ENCODE measurements around the gene ZDBF2.

The ZDBF2 gene

DNA sequence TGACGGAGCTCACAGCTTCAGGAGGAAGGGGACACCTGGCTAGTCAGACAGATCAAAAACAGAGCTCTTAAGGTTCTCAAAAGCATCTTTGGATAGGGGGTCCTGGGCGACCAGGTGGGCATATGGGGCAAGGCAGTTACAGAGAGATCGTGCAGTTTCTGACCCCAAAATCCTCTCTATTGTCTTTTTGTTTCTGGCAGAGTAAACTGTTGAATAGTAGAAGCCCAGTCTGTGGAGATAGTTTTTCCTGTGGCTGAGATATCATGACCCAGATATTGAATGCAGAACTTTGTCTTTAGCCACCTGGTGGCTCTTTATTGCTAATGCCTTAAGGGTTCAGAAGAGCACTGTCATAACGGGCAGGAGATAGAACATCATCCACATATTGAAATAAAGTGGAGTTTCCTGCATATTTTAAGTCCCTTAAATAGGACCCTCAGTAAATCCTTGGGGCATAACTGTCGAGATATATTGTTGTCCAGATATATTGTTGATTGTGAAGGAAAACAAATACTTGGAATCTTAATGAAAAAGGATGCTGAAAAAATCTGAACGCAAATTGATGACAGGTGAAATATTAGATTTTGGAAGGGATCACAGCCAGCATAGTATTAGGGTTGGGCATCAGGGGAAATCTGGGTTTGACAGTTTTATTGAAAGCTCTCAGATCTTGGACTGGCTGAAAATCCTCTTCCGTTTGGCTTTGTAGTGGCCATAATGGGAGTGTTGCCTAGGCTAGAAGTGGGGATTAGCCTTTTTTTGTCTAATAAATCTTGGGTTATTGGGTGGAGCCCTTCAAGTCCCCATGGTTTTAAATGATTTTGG, 14.1 kb upstream of the ZDBF2 start:
- H3K36me3 ChIP-seq (ENCODE audit: low read depth): no peaks in the 10 kb centered on the region
- no peaks in the 10 kb centered on the region for H3K9me3 ChIP-seq (ENCODE audit: severe bottlenecking)
- no peaks in the 10 kb centered on the region for H3K4me1 ChIP-seq (ENCODE audit: insufficient read depth, poor library complexity, severe bottlenecking)
- no peak for DNase-seq (ENCODE audit: low spot score)
- no peak overlapping the region for H3K4me3 ChIP-seq (ENCODE audit: severe bottlenecking)
- peaks cover 94% of the 10 kb centered on the region for H3K27me3 ChIP-seq (ENCODE audit: insufficient read depth, poor library complexity, severe bottlenecking)
- TF ChIP-seq CTCF (IDR thresholded peaks at IDR 0.05; ENCODE audit: poor library complexity, severe bottlenecking): peak; percentile 37
- H3K27ac ChIP-seq (ENCODE audit: poor library complexity, severe bottlenecking): no peak overlapping the region
- peak; percentile 85 for ATAC-seq (ENCODE audit: low read depth)

DNA sequence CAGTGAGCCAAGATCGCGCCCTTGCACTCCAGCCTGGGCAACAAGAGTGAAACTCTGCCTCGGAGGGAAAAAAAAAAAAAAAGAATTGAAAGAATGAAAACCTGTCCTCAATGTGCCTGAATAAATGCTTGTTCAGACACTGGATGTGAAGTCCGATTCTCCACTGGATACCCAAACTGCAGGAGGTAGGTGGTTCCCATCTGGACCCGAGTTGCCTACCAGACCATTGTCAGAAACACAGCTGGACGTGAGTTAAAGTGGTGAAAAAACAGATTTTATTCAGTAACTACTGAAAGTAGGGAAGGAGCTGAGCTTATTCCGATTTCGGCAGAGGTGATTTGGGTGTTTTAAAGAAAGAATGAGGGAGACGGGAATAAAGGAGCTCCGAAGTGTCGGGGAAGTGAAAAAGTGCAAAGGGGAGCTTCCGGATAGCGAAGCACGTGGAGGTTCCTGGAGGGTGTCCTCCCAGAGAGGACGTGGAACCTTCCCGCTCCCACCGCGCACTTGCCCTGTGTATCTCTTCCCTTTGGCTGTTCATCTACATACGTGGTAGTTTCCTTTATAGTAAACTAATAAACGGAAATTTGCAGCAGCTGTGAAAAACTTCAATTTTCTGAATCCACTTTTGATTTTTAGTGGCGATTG, 10.4 kb upstream of the ZDBF2 start:
- no peaks in the 10 kb centered on the region for H3K36me3 ChIP-seq (ENCODE audit: low read depth)
- H3K27ac ChIP-seq (ENCODE audit: poor library complexity, severe bottlenecking): no peak overlapping the region
- H3K27me3 ChIP-seq (ENCODE audit: insufficient read depth, poor library complexity, severe bottlenecking): peaks cover 95% of the 10 kb centered on the region
- no peaks in the 10 kb centered on the region for H3K9me3 ChIP-seq (ENCODE audit: severe bottlenecking)
- DNase-seq (ENCODE audit: low spot score) (no peak), ATAC-seq (ENCODE audit: low read depth) (no peak)
- no peak overlapping the region for H3K4me3 ChIP-seq (ENCODE audit: severe bottlenecking)
- H3K4me1 ChIP-seq (ENCODE audit: insufficient read depth, poor library complexity, severe bottlenecking): no peaks in the 10 kb centered on the region
- TF ChIP-seq CTCF (IDR thresholded peaks at IDR 0.05; ENCODE audit: poor library complexity, severe bottlenecking): no peak

DNA sequence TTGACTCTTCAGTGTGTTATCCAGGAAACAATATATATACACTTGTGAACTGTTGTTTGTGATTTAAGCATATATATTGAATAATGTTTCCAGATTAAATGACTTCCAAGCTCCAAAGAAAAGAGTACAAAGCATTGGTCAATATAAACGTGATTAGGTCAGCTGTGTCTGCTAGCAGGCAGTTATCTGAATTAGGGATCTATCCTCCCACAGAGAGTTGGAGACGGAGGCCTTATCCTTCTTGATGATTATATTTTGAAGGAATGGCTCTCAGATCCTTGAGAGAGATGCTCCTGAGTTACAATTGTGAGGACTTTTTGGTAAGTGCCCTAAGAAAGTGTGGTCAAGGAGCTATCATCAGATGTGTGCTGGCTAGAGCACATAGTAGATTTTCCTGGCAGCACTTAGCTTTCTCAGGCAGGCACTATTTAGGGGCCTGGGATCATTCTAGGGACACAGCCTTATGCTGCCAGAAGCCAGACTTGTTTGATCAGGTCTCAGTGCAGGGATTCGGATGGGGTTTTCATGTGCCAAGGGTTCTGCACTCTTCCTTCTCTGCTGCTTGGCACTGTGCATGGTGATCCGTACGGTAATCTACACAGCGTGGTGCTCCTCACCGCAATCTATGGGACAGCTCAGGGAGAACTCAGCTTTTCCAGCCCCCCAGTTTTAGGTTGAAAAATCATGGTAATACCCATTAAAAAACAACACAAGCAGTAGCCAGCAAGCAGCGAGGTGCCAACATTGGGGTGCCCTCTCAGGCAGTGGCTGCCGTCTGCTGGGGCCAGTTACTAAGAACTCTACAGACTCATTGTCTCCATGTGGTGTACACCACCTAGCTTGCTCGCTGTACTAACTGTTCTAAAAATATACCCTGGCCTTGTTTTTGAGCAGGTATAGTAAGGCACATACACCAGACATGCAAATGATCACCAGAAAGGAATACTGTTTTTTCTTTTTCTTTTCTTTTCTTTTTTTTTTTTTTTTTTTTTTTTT, 8.0 kb upstream of the ZDBF2 start:
- no peaks in the 10 kb centered on the region for H3K36me3 ChIP-seq (ENCODE audit: low read depth)
- peaks cover 89% of the 10 kb centered on the region for H3K27me3 ChIP-seq (ENCODE audit: insufficient read depth, poor library complexity, severe bottlenecking)
- ATAC-seq (ENCODE audit: low read depth) (no peak), DNase-seq (ENCODE audit: low spot score) (no peak)
- no peaks in the 10 kb centered on the region for H3K4me1 ChIP-seq (ENCODE audit: insufficient read depth, poor library complexity, severe bottlenecking)
- H3K27ac ChIP-seq (ENCODE audit: poor library complexity, severe bottlenecking): no peak overlapping the region
- TF ChIP-seq CTCF (IDR thresholded peaks at IDR 0.05; ENCODE audit: poor library complexity, severe bottlenecking): no peak
- H3K4me3 ChIP-seq (ENCODE audit: severe bottlenecking): no peak overlapping the region
- no peaks in the 10 kb centered on the region for H3K9me3 ChIP-seq (ENCODE audit: severe bottlenecking)

- DNase-seq (ENCODE audit: low spot score) (no peak), ATAC-seq (ENCODE audit: low read depth) (no peak)
- H3K9me3 ChIP-seq (ENCODE audit: severe bottlenecking): no peaks in the 10 kb centered on the region
- no peak for TF ChIP-seq CTCF (IDR thresholded peaks at IDR 0.05; ENCODE audit: poor library complexity, severe bottlenecking)
- no peaks in the 10 kb centered on the region for H3K36me3 ChIP-seq (ENCODE audit: low read depth)
- H3K27me3 ChIP-seq (ENCODE audit: insufficient read depth, poor library complexity, severe bottlenecking): peaks cover 89% of the 10 kb centered on the region
- no peak overlapping the region for H3K27ac ChIP-seq (ENCODE audit: poor library complexity, severe bottlenecking)
- H3K4me3 ChIP-seq (ENCODE audit: severe bottlenecking): no peak overlapping the region
- no peaks in the 10 kb centered on the region for H3K4me1 ChIP-seq (ENCODE audit: insufficient read depth, poor library complexity, severe bottlenecking)
These were observed 6.9 kb upstream of the ZDBF2 start for GRCh38 chr2:206267567-206267966.
